Transverse colon (tissue), 4 donors: ENCODE measurements around the gene SGPP2. TPM values are rescaled to one million over a fixed set of nuclear protein-coding genes. Genes with fewer than 3 reads are reported as not detected.

Source experiments
- DNase-seq: peaks from one replicate; pipeline ENCODE4 v3.0.0-alpha.2; 2019
- H3K27ac ChIP-seq, 4 donors: fragments of 200-600 bp; sonication (generic); 2 replicates each; pipeline ENCODE4 v1.5.1; 2016 to 2018; ENCODE audit warnings: inconsistent platforms in 4 of 4
- H3K27me3 ChIP-seq: fragments of 200-600 bp; sonication (generic); 2 replicates; pipeline ENCODE4 v1.5.1; 2017; ENCODE audit warnings: inconsistent platforms
- H3K36me3 ChIP-seq, 4 donors: fragments of 200-600 bp; sonication (generic); 2 replicates each; pipeline ENCODE4 v1.5.1; 2017 to 2019; ENCODE audit warnings: inconsistent platforms in 4 of 4
- H3K4me1 ChIP-seq, 4 donors: fragments of 200-600 bp; sonication (generic); 2 replicates each; pipeline ENCODE4 v1.5.1; 2017 to 2020; ENCODE audit warnings: inconsistent platforms in 4 of 4
- H3K4me3 ChIP-seq, 4 donors: fragments of 200-600 bp; sonication (generic); 1 replicate in 1 of 4; 2 replicates in 3 of 4; pipeline versions ENCODE4 v1.5.1 to v1.6.1; 2017 to 2019; ENCODE audit warnings: inconsistent platforms in 4 of 4
- H3K9me3 ChIP-seq, 2 donors: fragments of 200-600 bp; sonication (generic); 2 replicates each; pipeline ENCODE4 v1.5.1; 2017 to 2019; ENCODE audit warnings: inconsistent platforms in 2 of 2
- CTCF ChIP-seq, 5 experiments: fragments of 200-600 bp in 3 of 5; fragments of 450-650 bp in 2 of 5; sonication (generic) in 3 of 5; IDR thresholded peaks; 1 replicate in 2 of 5; 2 replicates in 3 of 5; pipeline ENCODE4 v1.5.1; 2016 to 2017; ENCODE audit warnings: antibody characterized with exemption in 5 of 5, inconsistent platforms in 3 of 5, mild to moderate bottlenecking in 2 of 5, moderate library complexity in 1 of 5
- EP300 ChIP-seq: sonication (generic); formaldehyde crosslinking; IDR thresholded peaks from one replicate; pipeline ENCODE4 v1.6.1; 2017; ENCODE audit warnings: antibody characterized with exemption, low read depth
- POLR2A ChIP-seq: fragments of 450-650 bp; IDR thresholded peaks from one replicate; pipeline ENCODE4 v1.6.1; 2016; ENCODE audit warnings: antibody characterized with exemption, mild to moderate bottlenecking, moderate library complexity
- POLR2AphosphoS5 ChIP-seq, 3 donors: sonication (generic); formaldehyde crosslinking; IDR thresholded peaks; one replicate each; pipeline ENCODE4 v1.6.1; 2016; ENCODE audit warnings: antibody characterized with exemption in 3 of 3
- WGBS, 2 donors: methylation state at CpG; one replicate each; pipeline ENCODE4 v1.1.5; 2018; ENCODE audit warnings: low coverage in 1 of 2; 5-methylcytosine and 5-hydroxymethylcytosine counted together
- in situ Hi-C, 4 donors: fragments of 200-750 bp; cut with MboI; loops; one replicate each; pipeline versions ENCODE4 v1.15.0 to v1.15.1; 2017; ENCODE audit warnings: low sequenced_read_pairs in 3 of 4, low pct_ligation_motif_present in 1 of 4, low pct_unique_long_range_greater_than_20kb in 1 of 4
- intact Hi-C: fragments of 100-400 bp; cut with DNase I; formaldehyde crosslinking; loops from one replicate; pipeline ENCODE4 v1.15.1; 2023; ENCODE audit warnings: low total_unique reads
- total RNA-seq, 4 donors: library from RNA; depleted of rRNA; stranded (reverse); fragments of >200 nt; gene quantifications; one replicate each; pipeline ENCODE4 v1.1.0, GENCODE V29; 2016

SGPP2 gene
- total RNA-seq, 4 donors from 2014 or later = 26.5 to 56.5 (median 48.7) TPM

- no peak for TF ChIP-seq EP300
- TF ChIP-seq POLR2A = no peak
- no peak for TF ChIP-seq POLR2AphosphoS5 (IDR thresholded peaks at IDR 0.05)
- no peak for TF ChIP-seq CTCF (IDR thresholded peaks at IDR 0.05)
- intact Hi-C loops (no loop called here), in situ Hi-C loops (no loop called here)
- DNase-seq = no peak
- no peaks in the 10 kb centered on the region for H3K27me3 ChIP-seq
- WGBS, 2 donors = 69 to 72% methylated on average over 1 of the region's 1 CpG
- H3K27ac ChIP-seq = no peak overlapping the region
- no peaks in the 10 kb centered on the region for H3K36me3 ChIP-seq
- H3K4me3 ChIP-seq = no peak overlapping the region
- H3K9me3 ChIP-seq = no peaks in the 10 kb centered on the region
- H3K4me1 ChIP-seq = peaks cover 0 to 7% (median 2%) of the 10 kb centered on the region in 4 donors
These were observed 71.0 kb downstream of the SGPP2 start for GRCh38 chr2:222495388-222495787.

- Histone ChIP-seq H3K4me3 (no peak overlapping the region), H3K27ac (no peak overlapping the region), H3K9me3 (no peaks in the 10 kb centered on the region), H3K4me1 (no peaks in the 10 kb centered on the region), H3K27me3 (no peaks in the 10 kb centered on the region), H3K36me3 (no peaks in the 10 kb centered on the region)
- TF ChIP-seq EP300 (no peak), POLR2A (no peak), CTCF (IDR thresholded peaks at IDR 0.05) (no peak), POLR2AphosphoS5 (IDR thresholded peaks at IDR 0.05) (no peak)
- intact Hi-C loops (no loop called here), in situ Hi-C loops (no loop called here)
- WGBS, 2 donors = 90% methylated on average over 3 of the region's 3 CpGs
- DNase-seq = no peak
These were observed 74.9 kb downstream of the SGPP2 start for GRCh38 chr2:222499226-222499625.

- intact Hi-C loops (no loop called here), in situ Hi-C loops (no loop called here)
- TF ChIP-seq EP300 = no peak
- no peak for TF ChIP-seq CTCF (IDR thresholded peaks at IDR 0.05)
- TF ChIP-seq POLR2AphosphoS5 (IDR thresholded peaks at IDR 0.05) = no peak
- no peak for TF ChIP-seq POLR2A
- Histone ChIP-seq H3K9me3 (no peaks in the 10 kb centered on the region), H3K27ac (no peak overlapping the region), H3K4me3 (no peak overlapping the region), H3K27me3 (no peaks in the 10 kb centered on the region), H3K4me1 (peaks cover 0 to 3% (median 0%) of the 10 kb centered on the region in 4 donors), H3K36me3 (no peaks in the 10 kb centered on the region)
- 71 to 82% methylated on average over 4 to 8 of the region's 8 CpGs for WGBS, 2 donors
- DNase-seq = no peak
These were observed 79.8 kb downstream of the SGPP2 start for GRCh38 chr2:222504191-222504590.

GRCh38 chr2:222504719-222505118, 80.4 kb downstream of the SGPP2 start:
- H3K36me3 ChIP-seq = no peaks in the 10 kb centered on the region
- TF ChIP-seq EP300 = no peak
- no peak for TF ChIP-seq POLR2A
- no peak for TF ChIP-seq CTCF (IDR thresholded peaks at IDR 0.05)
- no peak for TF ChIP-seq POLR2AphosphoS5 (IDR thresholded peaks at IDR 0.05)
- intact Hi-C loops = no loop called here
- in situ Hi-C loops = no loop called here
- H3K27me3 ChIP-seq = no peaks in the 10 kb centered on the region
- DNase-seq = no peak
- H3K4me1 ChIP-seq = peaks cover 0 to 3% (median 0%) of the 10 kb centered on the region in 4 donors
- no peak overlapping the region for H3K27ac ChIP-seq
- no peaks in the 10 kb centered on the region for H3K9me3 ChIP-seq
- H3K4me3 ChIP-seq = no peak overlapping the region
- WGBS, 2 donors = 63 to 68% methylated on average over 1 to 2 of the region's 2 CpGs
